HEK293 (cell line): Measurements from ENCODE around the gene MAGOH.
"Not testable (repeated sequence)": the region's sequence is repeated elsewhere in the genome, so short reads cannot be mapped to it uniquely, and the experiment has no call there.

Experiments used
- CTCF ChIA-PET: fragments of 350-600 bp; formaldehyde crosslinking; extraction: SDS; loops from one replicate; lab custom pipeline; 2021; ENCODE audit warnings: antibody characterized with exemption; lab: Yijun Ruan, JAX
- POLR2A ChIA-PET: fragments of 300-600 bp; formaldehyde crosslinking; extraction: SDS; loops from one replicate; lab custom pipeline; 2020; ENCODE audit warnings: antibody characterized with exemption, inconsistent platforms; lab: Yijun Ruan, JAX
- H3K27ac ChIP-seq: fragments of 200-500 bp; sonication (Bioruptor generic); 2 replicates; pipeline ENCODE4 v1.5.1; 2014; ENCODE audit warnings: low read depth, low read length, control low read depth, inconsistent platforms; ENCODE audit errors: extremely low read depth
- H3K36me3 ChIP-seq, 2 experiments: fragments of 200-500 bp in 1 of 2; sonication (Bioruptor generic) in 1 of 2; 1 replicate in 1 of 2; 2 replicates in 1 of 2; pipeline ENCODE4 v1.5.1; 2014 to 2017; ENCODE audit warnings: inconsistent platforms in 2 of 2, low read length in 2 of 2; ENCODE audit not compliant: control insufficient read depth in 2 of 2, insufficient read depth in 1 of 2
- H3K4me1 ChIP-seq: fragments of 200-500 bp; sonication (Bioruptor generic); 2 replicates; pipeline ENCODE4 v1.5.1; 2014; ENCODE audit warnings: mild to moderate bottlenecking, low read length, inconsistent platforms; ENCODE audit not compliant: control insufficient read depth, insufficient read depth
- H3K4me3 ChIP-seq: 2 replicates; pipeline ENCODE4 v1.5.1; 2011; ENCODE audit warnings: low read depth, mild to moderate bottlenecking, control low read depth, low read length, moderate library complexity
- H3K9me3 ChIP-seq: fragments of 200-500 bp; sonication (Bioruptor generic); 2 replicates; pipeline ENCODE4 v1.5.1; 2014; ENCODE audit warnings: low read depth, low read length, inconsistent platforms; ENCODE audit not compliant: control insufficient read depth, insufficient read depth
- GLI2 ChIP-seq: fragments of 450-650 bp; formaldehyde crosslinking; IDR thresholded peaks from 2 replicates; pipeline ENCODE4; 2017; ENCODE audit warnings: missing biosample characterization, missing genetic modification characterization, low read depth, borderline replicate concordance
- GLIS1 ChIP-seq: fragments of 450-650 bp; formaldehyde crosslinking; IDR thresholded peaks from 2 replicates; pipeline ENCODE4 v1.5.1; 2016; ENCODE audit warnings: missing biosample characterization, missing genetic modification characterization
- KLF10 ChIP-seq: fragments of 450-650 bp; IDR thresholded peaks from 2 replicates; pipeline ENCODE4 v1.5.1; 2018; ENCODE audit warnings: missing biosample characterization, mild to moderate bottlenecking, missing genetic modification characterization
- ZEB2 ChIP-seq: fragments of 450-650 bp; formaldehyde crosslinking; IDR thresholded peaks from 2 replicates; pipeline ENCODE4 v1.5.1; 2016; ENCODE audit warnings: missing biosample characterization, missing genetic modification characterization
- ZFHX2 ChIP-seq: fragments of 450-650 bp; formaldehyde crosslinking; conservative IDR thresholded peaks from 2 replicates; pipeline ENCODE4 v1.5.1; 2016; ENCODE audit warnings: missing biosample characterization, missing genetic modification characterization
- ZFP37 ChIP-seq: fragments of 450-650 bp; formaldehyde crosslinking; IDR thresholded peaks from 2 replicates; pipeline ENCODE4 v1.5.1; 2016; ENCODE audit warnings: missing biosample characterization, missing genetic modification characterization
- ZIC2 ChIP-seq: fragments of 450-650 bp; formaldehyde crosslinking; IDR thresholded peaks from 2 replicates; pipeline ENCODE4 v1.5.1; 2016; ENCODE audit warnings: missing biosample characterization, missing genetic modification characterization
- ZNF433 ChIP-seq: fragments of 450-650 bp; formaldehyde crosslinking; IDR thresholded peaks from 2 replicates; pipeline ENCODE4 v1.5.1; 2016; ENCODE audit warnings: missing biosample characterization, missing genetic modification characterization, low read depth
- ZNF76 ChIP-seq: fragments of 450-650 bp; formaldehyde crosslinking; IDR thresholded peaks from 2 replicates; pipeline ENCODE4; 2016; ENCODE audit warnings: low read depth, missing biosample characterization, missing genetic modification characterization, borderline replicate concordance
- ZNF768 ChIP-seq: fragments of 450-650 bp; formaldehyde crosslinking; IDR thresholded peaks from 2 replicates; pipeline ENCODE4 v1.5.1; 2018; ENCODE audit warnings: missing biosample characterization, mild to moderate bottlenecking, missing genetic modification characterization
- ZNF776 ChIP-seq: fragments of 450-650 bp; formaldehyde crosslinking; IDR thresholded peaks from 2 replicates; pipeline ENCODE4 v1.5.0; 2017; ENCODE audit warnings: missing biosample characterization, missing genetic modification characterization, borderline replicate concordance
- ZSCAN30 ChIP-seq: fragments of 450-650 bp; IDR thresholded peaks from 2 replicates; pipeline ENCODE4 v1.5.1; 2018; ENCODE audit warnings: missing biosample characterization, mild to moderate bottlenecking, missing genetic modification characterization, moderate library complexity
- TF ChIP-seq, protein P1 (sequence below): fragments of 450-650 bp; formaldehyde crosslinking; IDR thresholded peaks from 2 replicates; pipeline ENCODE4 v1.5.0; 2017; ENCODE audit warnings: missing biosample characterization, missing genetic modification characterization, borderline replicate concordance
- TF ChIP-seq, protein P2 (sequence below): fragments of 450-650 bp; formaldehyde crosslinking; IDR thresholded peaks from 2 replicates; pipeline ENCODE4 v1.5.1; 2016; ENCODE audit warnings: missing biosample characterization, missing genetic modification characterization, borderline replicate concordance

MAGOH gene

DNA sequence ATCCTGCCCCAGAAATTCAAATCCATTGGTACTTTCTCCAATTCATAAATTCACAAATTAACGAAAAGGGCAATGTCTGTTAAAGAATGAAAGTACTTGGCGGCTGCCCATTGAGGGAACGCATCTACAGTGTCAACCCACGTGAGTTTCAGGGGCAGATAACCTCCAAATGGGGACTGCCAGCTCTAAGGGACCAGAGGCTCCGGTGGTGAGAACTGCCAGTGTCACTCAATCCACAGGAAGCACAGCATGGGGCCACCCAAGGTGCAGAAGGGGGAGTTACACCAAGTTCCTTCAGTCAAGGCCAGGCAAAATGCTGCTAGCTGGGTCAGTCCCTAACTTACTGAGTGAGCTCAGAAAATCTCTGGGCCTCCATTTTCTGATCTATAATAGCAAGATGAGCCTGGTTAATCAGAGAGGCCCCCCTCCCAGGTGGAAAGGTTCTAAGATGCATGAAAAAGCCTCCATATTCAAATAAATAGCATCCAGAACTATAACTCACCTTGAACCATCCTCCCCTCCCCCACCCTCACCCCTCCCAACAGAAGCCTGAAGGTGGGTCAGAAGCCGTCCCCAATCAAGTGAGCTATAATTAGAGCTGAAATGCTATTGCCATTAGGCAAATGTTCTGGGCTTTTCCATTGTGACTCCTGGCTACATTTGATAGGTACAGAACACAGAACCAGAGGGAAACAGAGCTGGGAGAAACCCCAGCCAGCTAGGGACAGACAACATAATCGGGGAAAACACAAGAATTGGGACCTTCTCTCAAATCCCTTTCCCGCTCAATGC, 47.8 kb upstream of the MAGOH start (continued):
- TF ChIP-seq, protein P1, sequence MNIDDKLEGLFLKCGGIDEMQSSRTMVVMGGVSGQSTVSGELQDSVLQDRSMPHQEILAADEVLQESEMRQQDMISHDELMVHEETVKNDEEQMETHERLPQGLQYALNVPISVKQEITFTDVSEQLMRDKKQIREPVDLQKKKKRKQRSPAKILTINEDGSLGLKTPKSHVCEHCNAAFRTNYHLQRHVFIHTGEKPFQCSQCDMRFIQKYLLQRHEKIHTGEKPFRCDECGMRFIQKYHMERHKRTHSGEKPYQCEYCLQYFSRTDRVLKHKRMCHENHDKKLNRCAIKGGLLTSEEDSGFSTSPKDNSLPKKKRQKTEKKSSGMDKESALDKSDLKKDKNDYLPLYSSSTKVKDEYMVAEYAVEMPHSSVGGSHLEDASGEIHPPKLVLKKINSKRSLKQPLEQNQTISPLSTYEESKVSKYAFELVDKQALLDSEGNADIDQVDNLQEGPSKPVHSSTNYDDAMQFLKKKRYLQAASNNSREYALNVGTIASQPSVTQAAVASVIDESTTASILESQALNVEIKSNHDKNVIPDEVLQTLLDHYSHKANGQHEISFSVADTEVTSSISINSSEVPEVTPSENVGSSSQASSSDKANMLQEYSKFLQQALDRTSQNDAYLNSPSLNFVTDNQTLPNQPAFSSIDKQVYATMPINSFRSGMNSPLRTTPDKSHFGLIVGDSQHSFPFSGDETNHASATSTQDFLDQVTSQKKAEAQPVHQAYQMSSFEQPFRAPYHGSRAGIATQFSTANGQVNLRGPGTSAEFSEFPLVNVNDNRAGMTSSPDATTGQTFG (tag by site-specific recombination): no peak
- TF ChIP-seq ZFHX2 (no peak), ZIC2 (tag by site-specific recombination) (peak; percentile 23; the same call in 1 of the 2 replicates), GLIS1 (tag by site-specific recombination) (peak; percentile 21; the same call in 1 of the 2 replicates)

DNA sequence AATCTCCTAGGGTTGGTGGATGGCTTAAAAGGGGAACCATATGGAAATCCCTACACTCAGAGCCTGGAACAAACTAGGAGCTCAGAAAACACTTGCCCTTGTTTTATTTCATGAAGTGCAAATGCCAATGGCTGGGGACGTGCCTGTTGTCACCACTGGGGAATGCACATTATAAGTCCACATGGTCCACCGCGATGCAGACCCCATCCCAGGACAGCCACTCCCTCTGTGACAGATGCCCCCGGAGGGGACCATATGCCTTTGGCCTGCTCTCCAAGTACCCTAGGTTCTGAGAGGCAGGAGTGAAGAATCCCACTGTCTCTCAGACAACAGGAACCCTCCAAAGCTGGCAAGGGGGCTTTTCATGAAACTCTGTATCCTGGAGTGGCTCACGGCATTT, 47.2 kb upstream of the MAGOH start:
- TF ChIP-seq ZFP37 (tag by site-specific recombination) (no peak), ZEB2 (tag by site-specific recombination) (no peak), ZNF76 (no peak), GLI2 (no peak), KLF10 (no peak), ZSCAN30 (tag by site-specific recombination) (no peak), ZNF776 (tag by site-specific recombination) (no peak), ZNF433 (tag by site-specific recombination) (no peak)
- TF ChIP-seq, protein P2, sequence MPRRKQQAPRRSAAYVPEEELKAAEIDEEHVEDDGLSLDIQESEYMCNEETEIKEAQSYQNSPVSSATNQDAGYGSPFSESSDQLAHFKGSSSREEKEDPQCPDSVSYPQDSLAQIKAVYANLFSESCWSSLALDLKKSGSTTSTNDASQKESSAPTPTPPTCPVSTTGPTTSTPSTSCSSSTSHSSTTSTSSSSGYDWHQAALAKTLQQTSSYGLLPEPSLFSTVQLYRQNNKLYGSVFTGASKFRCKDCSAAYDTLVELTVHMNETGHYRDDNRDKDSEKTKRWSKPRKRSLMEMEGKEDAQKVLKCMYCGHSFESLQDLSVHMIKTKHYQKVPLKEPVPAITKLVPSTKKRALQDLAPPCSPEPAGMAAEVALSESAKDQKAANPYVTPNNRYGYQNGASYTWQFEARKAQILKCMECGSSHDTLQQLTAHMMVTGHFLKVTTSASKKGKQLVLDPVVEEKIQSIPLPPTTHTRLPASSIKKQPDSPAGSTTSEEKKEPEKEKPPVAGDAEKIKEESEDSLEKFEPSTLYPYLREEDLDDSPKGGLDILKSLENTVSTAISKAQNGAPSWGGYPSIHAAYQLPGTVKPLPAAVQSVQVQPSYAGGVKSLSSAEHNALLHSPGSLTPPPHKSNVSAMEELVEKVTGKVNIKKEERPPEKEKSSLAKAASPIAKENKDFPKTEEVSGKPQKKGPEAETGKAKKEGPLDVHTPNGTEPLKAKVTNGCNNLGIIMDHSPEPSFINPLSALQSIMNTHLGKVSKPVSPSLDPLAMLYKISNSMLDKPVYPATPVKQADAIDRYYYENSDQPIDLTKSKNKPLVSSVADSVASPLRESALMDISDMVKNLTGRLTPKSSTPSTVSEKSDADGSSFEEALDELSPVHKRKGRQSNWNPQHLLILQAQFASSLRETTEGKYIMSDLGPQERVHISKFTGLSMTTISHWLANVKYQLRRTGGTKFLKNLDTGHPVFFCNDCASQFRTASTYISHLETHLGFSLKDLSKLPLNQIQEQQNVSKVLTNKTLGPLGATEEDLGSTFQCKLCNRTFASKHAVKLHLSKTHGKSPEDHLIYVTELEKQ (tag by site-specific recombination): no peak
- ChIA-PET CTCF (no interaction called here), POLR2A (no interaction called here)
- no peaks in the 10 kb centered on the region for H3K9me3 ChIP-seq
- H3K36me3 ChIP-seq: peaks cover 0 to 16% of the 10 kb centered on the region in 2 experiments; a peak in 1 of 3 replicates
- H3K4me3 ChIP-seq: no peak overlapping the region
- H3K27ac ChIP-seq: no peak overlapping the region
- 0 out of 2 replicates have a peak, but pooled peaks cover 2% of the 10 kb centered on the region for H3K4me1 ChIP-seq

DNA sequence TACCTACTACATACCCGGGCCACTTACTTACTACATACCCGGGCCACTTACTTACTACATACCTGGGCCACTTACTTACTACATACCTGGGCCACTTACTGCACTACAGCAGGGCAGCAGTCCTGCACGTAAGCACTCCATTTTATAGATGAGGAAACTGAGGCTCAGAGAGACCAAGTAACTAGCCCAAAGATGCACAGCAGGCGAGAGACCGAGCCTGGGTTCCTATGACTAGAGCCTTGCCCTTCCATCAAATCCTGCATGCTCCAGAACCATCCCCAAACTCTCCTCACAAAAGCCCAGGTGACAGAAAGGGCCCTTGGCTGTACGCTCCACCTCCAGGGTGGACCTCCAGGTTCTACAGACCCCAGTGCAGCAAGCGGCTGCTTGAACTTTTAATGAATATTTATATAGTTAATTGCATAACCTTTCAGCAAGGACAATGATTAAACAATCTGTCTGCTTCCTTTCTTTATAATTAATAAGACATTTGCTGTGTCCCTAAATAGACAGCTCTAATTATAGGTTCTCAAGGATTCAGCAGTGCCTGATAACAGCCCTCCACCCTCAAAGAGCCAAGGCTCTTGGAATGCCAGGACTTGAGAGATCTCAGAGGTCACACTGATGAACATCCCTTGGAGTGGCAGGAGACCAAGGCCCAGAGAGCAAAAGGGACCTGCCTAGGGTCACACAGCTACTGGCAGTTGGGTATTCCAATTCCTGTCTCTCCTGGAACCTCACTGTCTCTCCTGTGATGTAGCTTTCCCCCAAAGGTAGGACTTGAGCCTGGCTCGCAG, 46.1 kb upstream of the MAGOH start:
- Histone ChIP-seq H3K9me3 (no peaks in the 10 kb centered on the region), H3K36me3 (peaks cover 0 to 11% of the 10 kb centered on the region in 2 experiments; a peak in 1 of 3 replicates), H3K27ac (no peak overlapping the region), H3K4me1 (0 out of 2 replicates have a peak, but pooled peaks cover 2% of the 10 kb centered on the region), H3K4me3 (no peak overlapping the region)
- ChIA-PET POLR2A (no interaction called here), CTCF (interaction anchor here (0.9 kb wide), 1 partner anchor 108 kb away, joined by 3 read pairs; no protein-coding TSS in a partner anchor)
- TF ChIP-seq, protein P2 (tag by site-specific recombination): no peak
- 0 out of 2 replicates have a peak, but pooled peaks have one; percentile 31 for TF ChIP-seq ZNF768 (tag by site-specific recombination)

DNA sequence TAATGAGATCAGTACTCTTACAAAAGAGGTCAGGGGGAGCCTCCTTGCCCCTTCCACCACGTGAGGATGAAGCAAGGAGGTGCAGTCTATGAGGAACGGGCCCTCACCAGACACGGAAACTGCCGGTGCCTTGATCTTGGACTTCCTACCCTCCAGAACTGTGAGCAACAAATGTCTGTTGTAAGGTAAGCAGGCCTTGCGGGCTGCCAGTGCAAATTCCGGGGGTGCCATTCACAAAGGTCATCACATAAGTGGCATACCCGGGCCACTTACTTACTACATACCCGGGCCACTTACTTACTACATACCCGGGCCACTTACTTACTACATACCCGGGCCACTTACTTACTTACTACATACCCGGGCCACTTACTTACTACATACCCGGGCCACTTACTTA, 44.8 kb upstream of the MAGOH start:
- H3K4me1 ChIP-seq, H3K4me3 ChIP-seq, H3K27ac ChIP-seq, POLR2A ChIA-PET, H3K36me3 ChIP-seq, H3K9me3 ChIP-seq: not testable (repeated sequence)
- CTCF ChIA-PET: interaction anchor here (1.7 kb wide), 1 partner anchor 110 kb away, joined by 11 read pairs; no protein-coding TSS in a partner anchor
